LNCAP (cell line): ENCODE data around the gene C17orf75.

Experiments
- CTCF ChIP-seq: fragments of 450-650 bp; IDR thresholded peaks from 2 replicates; pipeline ENCODE4 v1.5.1; 2017; ENCODE audit warnings: mild to moderate bottlenecking

C17orf75 gene

GRCh38 chr17:32286518-32286900 is 55.5 kb downstream of the C17orf75 start:
- no peak for TF ChIP-seq CTCF

GRCh38 chr17:32285746-32286517 is 56.0 kb downstream of the C17orf75 start:
- TF ChIP-seq CTCF = no peak

- no peak for TF ChIP-seq CTCF
Measured at GRCh38 chr17:32285306-32285705, 56.7 kb downstream of the C17orf75 start.

- no peak for TF ChIP-seq CTCF
Measured at GRCh38 chr17:32283745-32284201, 58.2 kb downstream of the C17orf75 start.

- TF ChIP-seq CTCF = no peak
Measured at GRCh38 chr17:32281011-32281451, 60.9 kb downstream of the C17orf75 start.

- TF ChIP-seq CTCF = no peak
Measured at GRCh38 chr17:32279891-32280716, 61.9 kb downstream of the C17orf75 start.

GRCh38 chr17:32278815-32279214 is 63.2 kb downstream of the C17orf75 start:
- no peak for TF ChIP-seq CTCF
